ENCODE measurements around the gene S100A7A.
"Not testable (repeated sequence)": the region's sequence is repeated elsewhere in the genome, so short reads cannot be mapped to it uniquely, and the experiment has no call there.

Gene S100A7A

DNA sequence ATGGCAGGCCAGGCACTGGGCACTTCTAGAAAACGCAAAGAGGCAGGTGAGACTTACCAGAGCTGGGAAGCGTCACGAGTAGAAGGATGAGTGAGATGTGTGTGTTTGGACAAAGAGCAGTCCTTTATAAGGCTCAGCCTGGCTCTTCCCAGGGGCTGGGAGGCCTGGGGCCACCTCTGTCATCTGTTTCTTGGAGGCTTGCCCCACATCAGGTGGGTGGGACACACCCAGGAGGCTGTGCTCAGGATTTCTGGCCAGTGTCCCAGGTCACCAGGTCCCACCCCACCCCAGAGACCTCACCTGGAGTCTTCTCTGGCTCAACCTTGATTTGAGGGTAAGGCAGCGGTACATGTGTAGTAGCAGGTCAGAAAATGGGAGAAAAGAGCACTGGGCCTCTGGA lies 44.2 kb downstream of the S100A7A start, which contains the start of gene S100A7:
Gene S100A7 (minus strand): TSS at position 101 of the 400 bp plus-strand sequence. CDS start 1,638 bp downstream, outside the sequence.
- no peak for DNase-seq (ENCODE audit: low spot score)

- DNase-seq (ENCODE audit: low spot score), result not testable (repeated sequence)
Observed at GRCh38 chr1:153462741-153463140, 46.4 kb downstream of the S100A7A start.

DNA sequence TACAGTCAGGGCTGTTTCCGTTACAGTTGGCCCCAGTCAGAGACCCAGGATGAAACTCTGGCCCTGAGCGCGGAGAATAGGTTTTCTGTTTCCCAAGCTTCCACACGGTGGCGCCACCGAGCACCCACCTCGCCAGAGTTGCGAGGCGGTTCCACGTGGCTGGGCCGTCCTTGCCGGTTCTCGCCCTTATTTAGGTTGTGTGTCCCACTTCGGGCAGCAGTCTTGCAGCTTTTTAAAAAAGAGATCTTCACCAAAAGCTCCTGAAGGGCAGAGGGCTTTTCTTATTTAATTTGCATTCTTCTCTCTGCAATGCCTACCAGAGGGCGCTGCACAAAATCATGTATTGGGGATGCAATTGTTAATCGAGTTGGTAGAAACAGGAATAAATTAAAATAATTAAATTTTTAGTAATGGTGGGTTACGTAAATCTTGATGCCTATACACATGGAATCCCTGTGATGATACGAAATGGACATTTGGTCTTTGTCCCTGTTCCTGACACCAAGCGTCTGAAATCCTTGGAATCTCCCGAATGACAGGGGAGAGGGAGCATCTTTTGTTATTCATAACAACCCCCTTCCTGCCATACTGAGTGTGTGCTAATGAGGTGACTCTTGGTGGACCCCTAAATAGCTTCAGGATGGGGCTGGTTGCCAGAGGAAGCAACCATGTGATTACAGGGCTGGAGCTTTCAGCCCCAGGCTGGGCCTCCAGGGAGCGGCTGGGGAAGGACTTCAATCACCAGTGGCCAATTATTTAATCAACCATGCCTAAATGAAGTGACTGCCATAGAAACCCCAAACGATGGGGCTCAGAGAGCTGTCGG lies 49.7 kb downstream of the S100A7A start:
- peak; percentile 70 for DNase-seq (ENCODE audit: low spot score)

- no peak for DNase-seq (ENCODE audit: low spot score)
Observed at GRCh38 chr1:153466908-153467307, 50.6 kb downstream of the S100A7A start.

DNA sequence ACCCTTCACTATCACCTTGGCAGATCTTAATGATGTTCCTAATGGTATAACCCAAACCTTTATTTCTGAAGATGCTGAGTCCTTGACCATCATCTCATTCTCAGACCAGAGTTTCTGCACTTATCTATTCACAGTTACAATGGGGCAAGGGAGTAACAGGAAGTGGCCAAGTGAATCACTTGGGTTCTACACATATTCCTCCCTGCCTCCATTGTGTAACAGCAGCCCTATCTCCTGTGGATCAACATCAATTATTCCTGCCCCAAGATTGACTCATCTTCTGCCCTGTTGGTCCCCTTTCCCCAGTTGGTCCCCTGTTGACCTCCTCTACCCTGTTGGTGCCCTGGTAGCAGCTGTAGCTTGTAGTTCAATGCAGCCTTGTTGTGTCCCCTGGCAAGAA lies 54.4 kb downstream of the S100A7A start:
- peak; percentile 1 for DNase-seq (ENCODE audit: low spot score)

All from left forelimb (tissue), 1 donor.